Vagina (tissue), 2 donors: ENCODE data around the gene AJAP1. TPM values are rescaled to one million over a fixed set of nuclear protein-coding genes. Genes with fewer than 3 reads are reported as not detected.
"Not testable (repeated sequence)": the region's sequence is repeated elsewhere in the genome, so short reads cannot be mapped to it uniquely, and the experiment has no call there.

Experiments used
- DNase-seq, 2 donors: peaks; one replicate each; pipeline ENCODE4 v3.0.0-alpha.2; 2017; ENCODE audit errors: extremely low spot score in 2 of 2
- H3K27ac ChIP-seq: fragments of 200-600 bp; sonication (generic); one replicate; pipeline ENCODE4 v1.5.1; 2019
- H3K27me3 ChIP-seq: fragments of 200-600 bp; sonication (generic); one replicate; pipeline ENCODE4 v1.5.1; 2019
- H3K36me3 ChIP-seq, 2 donors: fragments of 200-600 bp; sonication (generic); one replicate each; pipeline ENCODE4 v1.5.1; 2017 to 2019
- H3K4me1 ChIP-seq: fragments of 200-600 bp; sonication (generic); one replicate; pipeline ENCODE4 v1.5.1; 2019
- H3K4me3 ChIP-seq, 2 donors: fragments of 200-600 bp; sonication (generic); 1 replicate in 1 of 2; 2 replicates in 1 of 2; pipeline ENCODE4 v1.5.1; 2016 to 2019
- H3K9me3 ChIP-seq: fragments of 200-600 bp; sonication (generic); one replicate; pipeline ENCODE4 v1.5.1; 2019
- CTCF ChIP-seq, 3 experiments: fragments of 450-650 bp in 2 of 3; fragments of 200-600 bp in 1 of 3; sonication (generic) in 1 of 3; IDR thresholded peaks; one replicate each; pipeline ENCODE4 v1.5.1; 2017 to 2019; ENCODE audit warnings: antibody characterized with exemption in 3 of 3, mild to moderate bottlenecking in 2 of 3, moderate library complexity in 2 of 3
- POLR2A ChIP-seq, 2 donors: fragments of 450-650 bp; IDR thresholded peaks; one replicate each; pipeline ENCODE4 v1.6.1; 2017; ENCODE audit warnings: antibody characterized with exemption in 2 of 2, mild to moderate bottlenecking in 2 of 2, moderate library complexity in 2 of 2
- POLR2AphosphoS5 ChIP-seq, 2 donors: sonication (generic); formaldehyde crosslinking; IDR thresholded peaks; one replicate each; pipeline ENCODE4 v1.9.0; 2017; ENCODE audit warnings: antibody characterized with exemption in 2 of 2, mild to moderate bottlenecking in 2 of 2, low read depth in 1 of 2; ENCODE audit not compliant: insufficient read depth in 1 of 2
- intact Hi-C: fragments of 100-400 bp; cut with DNase I; formaldehyde crosslinking; loops from one replicate; pipeline ENCODE4 v1.15.1; 2023
- total RNA-seq: library from RNA; depleted of rRNA; stranded (reverse); fragments of >200 nt; gene quantifications from one replicate; pipeline ENCODE4 v1.2.3, GENCODE V29; 2016

Gene AJAP1
- total RNA-seq, 1 donor from 2014 or later: 1.7 TPM

- TF ChIP-seq POLR2A (IDR thresholded peaks at IDR 0.05) (no peak), POLR2AphosphoS5 (IDR thresholded peaks at IDR 0.05; ENCODE audit: insufficient read depth in 1 of 2, low read depth in 1 of 2) (no peak), CTCF (IDR thresholded peaks at IDR 0.05) (no peak)
Observed at GRCh38 chr1:4662723-4663122, 8.3 kb downstream of the AJAP1 start.

GRCh38 chr1:4664095-4664494 lies 9.7 kb downstream of the AJAP1 start:
- TF ChIP-seq CTCF (IDR thresholded peaks at IDR 0.05) (no peak), POLR2AphosphoS5 (IDR thresholded peaks at IDR 0.05; ENCODE audit: insufficient read depth in 1 of 2, low read depth in 1 of 2) (no peak), POLR2A (IDR thresholded peaks at IDR 0.05) (no peak)
- Histone ChIP-seq H3K4me3 (no peak overlapping the region), H3K36me3 (no peaks in the 10 kb centered on the region), H3K9me3 (no peaks in the 10 kb centered on the region), H3K27me3 (no peaks in the 10 kb centered on the region), H3K4me1 (no peaks in the 10 kb centered on the region), H3K27ac (no peak overlapping the region)
- DNase-seq: no peak
- intact Hi-C loops: no loop called here

More at GRCh38 chr1:4662723-4663122, 8.3 kb downstream of the AJAP1 start:
- H3K27me3 ChIP-seq: no peaks in the 10 kb centered on the region
- no peak overlapping the region for H3K4me3 ChIP-seq
- no peak overlapping the region for H3K27ac ChIP-seq
- no peaks in the 10 kb centered on the region for H3K36me3 ChIP-seq
- no peak for DNase-seq
- H3K4me1 ChIP-seq: no peaks in the 10 kb centered on the region
- no peaks in the 10 kb centered on the region for H3K9me3 ChIP-seq
- intact Hi-C loops: no loop called here

- no peak for TF ChIP-seq POLR2A (IDR thresholded peaks at IDR 0.05)
- no peak for TF ChIP-seq POLR2AphosphoS5 (IDR thresholded peaks at IDR 0.05; ENCODE audit: insufficient read depth in 1 of 2, low read depth in 1 of 2)
- TF ChIP-seq CTCF (IDR thresholded peaks at IDR 0.05): no peak
- intact Hi-C loops: no loop called here
- Histone ChIP-seq H3K9me3 (no peaks in the 10 kb centered on the region), H3K27me3 (no peaks in the 10 kb centered on the region), H3K27ac (no peak overlapping the region), H3K36me3 (no peaks in the 10 kb centered on the region), H3K4me1 (no peaks in the 10 kb centered on the region), H3K4me3 (no peak overlapping the region)
- DNase-seq: no peak
Observed at GRCh38 chr1:4664606-4665005, 10.2 kb downstream of the AJAP1 start.

- Histone ChIP-seq H3K36me3 (no peaks in the 10 kb centered on the region), H3K27me3 (no peaks in the 10 kb centered on the region), H3K4me1 (no peaks in the 10 kb centered on the region), H3K27ac (no peak overlapping the region), H3K4me3 (no peak overlapping the region), H3K9me3 (no peaks in the 10 kb centered on the region)
- TF ChIP-seq POLR2AphosphoS5 (IDR thresholded peaks at IDR 0.05; ENCODE audit: insufficient read depth in 1 of 2, low read depth in 1 of 2) (no peak), CTCF (IDR thresholded peaks at IDR 0.05) (no peak), POLR2A (IDR thresholded peaks at IDR 0.05) (no peak)
- no peak for DNase-seq
- intact Hi-C loops: no loop called here
Observed at GRCh38 chr1:4665456-4665855, 11.0 kb downstream of the AJAP1 start.

- H3K4me1 ChIP-seq, H3K36me3 ChIP-seq, H3K9me3 ChIP-seq, DNase-seq, H3K27ac ChIP-seq, intact Hi-C loops, H3K4me3 ChIP-seq, H3K27me3 ChIP-seq: not testable (repeated sequence)
Observed at GRCh38 chr1:4666683-4667082, 12.3 kb downstream of the AJAP1 start.
